Measurements from ENCODE around the gene SMIM43. TPM values are rescaled to one million over a fixed set of nuclear protein-coding genes. Genes with fewer than 3 reads are reported as not detected.

Gene SMIM43
- total and polyA plus RNA-seq, 2 of the 8 experiments (the other 6 are each of a cell fraction or from before 2014, with no cell fraction given) = 0.50 to 0.94 TPM

DNA sequence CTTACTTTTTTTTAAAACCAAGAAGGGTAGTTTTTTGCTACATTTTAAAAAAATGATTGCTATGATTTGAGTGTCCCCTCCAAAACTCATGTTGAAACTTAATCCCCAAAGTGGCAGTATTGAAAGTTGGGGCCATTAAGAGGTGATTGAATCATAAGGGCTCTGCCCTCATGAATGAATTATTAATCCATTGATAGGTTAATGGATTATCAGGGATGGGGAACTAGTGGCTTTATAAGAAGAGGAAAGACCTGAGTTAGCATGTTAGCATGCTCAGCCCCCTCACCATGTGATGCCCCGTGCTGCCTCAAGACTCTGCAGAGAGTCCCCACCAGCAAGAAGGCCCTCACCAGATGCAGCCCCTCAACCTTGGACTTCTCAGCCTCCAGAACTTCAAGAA, 31.0 kb downstream of the SMIM43 start:
- no peak overlapping the region for H2BK120ac ChIP-seq (replicated peaks; ENCODE audit: low read depth, low read length)
- no peak overlapping the region for H3K56ac ChIP-seq (replicated peaks; ENCODE audit: insufficient read length, low read depth, low read length)
- DNase-seq (ENCODE audit: low read depth in 1 of 2, low spot score in 2 of 2) (no peak), FAIRE-seq (no peak)
- no peaks in the 10 kb centered on the region for H3K23me2 ChIP-seq (ENCODE audit: low read depth, low read length)
- no peaks in the 10 kb centered on the region; a peak in 1 of 7 replicates for H3K27me3 ChIP-seq (replicated peaks in 1 of 4; ENCODE audit: control insufficient read depth in 3 of 4, extremely low read depth in 1 of 4, insufficient read depth in 3 of 4, low read length in 3 of 4)
- no peaks in the 10 kb centered on the region for H3K9me3 ChIP-seq (ENCODE audit: insufficient read depth in 2 of 2, low read depth in 1 of 2, low read length in 1 of 2)
- H3K27ac ChIP-seq (ENCODE audit: low read depth, low read length) = no peak overlapping the region
- no peaks in the 10 kb centered on the region for H3K79me2 ChIP-seq (ENCODE audit: control insufficient read depth in 1 of 2, insufficient read depth in 2 of 2, low read length in 2 of 2)
- no peak overlapping the region for H3K4me2 ChIP-seq (ENCODE audit: insufficient read depth in 1 of 2, low read depth in 2 of 2, low read length in 2 of 2)
- H3K4me3 ChIP-seq (ENCODE audit: extremely low read depth in 1 of 4, insufficient read depth in 2 of 4, low read depth in 3 of 4, low read length in 4 of 4) = no peak overlapping the region
- H3K4me1 ChIP-seq (replicated peaks in 1 of 4; ENCODE audit: control insufficient read depth in 3 of 4, insufficient read depth in 4 of 4, low read length in 3 of 4) = no peaks in the 10 kb centered on the region
- no peaks in the 10 kb centered on the region for H3K36me3 ChIP-seq (ENCODE audit: control insufficient read depth in 2 of 4, insufficient read depth in 4 of 4, low read length in 3 of 4)
- H3K18ac ChIP-seq (ENCODE audit: extremely low read depth, low read length) = no peak overlapping the region
- no peak overlapping the region for H3K23ac ChIP-seq (ENCODE audit: insufficient read length)
- H2BK5ac ChIP-seq (ENCODE audit: low read depth, low read length) = no peak overlapping the region
- no peak overlapping the region for H2BK12ac ChIP-seq (ENCODE audit: low read depth, low read length)
- H2AK5ac ChIP-seq (ENCODE audit: low read depth, low read length) = no peak overlapping the region
- CTCF ChIA-PET (ENCODE audit: partially characterized antibody) = no interaction called here
- POLR2A ChIA-PET (ENCODE audit: partially characterized antibody) = no interaction called here
- H3K9ac ChIP-seq (replicated peaks in 1 of 4; ENCODE audit: extremely low read depth in 1 of 4, low read depth in 3 of 4, low read length in 3 of 4) = no peak overlapping the region
- no peaks in the 10 kb centered on the region for H3K79me1 ChIP-seq (ENCODE audit: low read depth, low read length)
- H2AFZ ChIP-seq (ENCODE audit: low read length) = no peak overlapping the region
- H4K20me1 ChIP-seq (replicated peaks in 1 of 2; ENCODE audit: control insufficient read depth in 1 of 2, insufficient read depth in 2 of 2, low read length in 2 of 2) = no peaks in the 10 kb centered on the region
- H3K4ac ChIP-seq (replicated peaks; ENCODE audit: insufficient read length, low read depth, low read length) = no peak overlapping the region
- no peak overlapping the region for H3K14ac ChIP-seq (ENCODE audit: insufficient read length)
- no peak overlapping the region for H4K8ac ChIP-seq (ENCODE audit: extremely low read depth, insufficient read depth, low read length)
- no peak overlapping the region for H2BK15ac ChIP-seq (ENCODE audit: low read length)
- no peak overlapping the region for H2BK20ac ChIP-seq (ENCODE audit: low read length)
- H4K5ac ChIP-seq (ENCODE audit: insufficient read length, low read depth, low read length) = no peak overlapping the region
- WGBS, 2 experiments (ENCODE audit: extremely low coverage in 1 of 2, insufficient coverage in 1 of 2, insufficient read length in 1 of 2, insufficient replicate concordance in 2 of 2, low coverage in 1 of 2, low lambda C conversion rate in 2 of 2, missing lambda C conversion rate in 1 of 2) = 100% methylated on average over 1 of the region's 1 CpG; no CpG with 5 or more reads in 1 of the 2 experiments
- H4K91ac ChIP-seq (replicated peaks; ENCODE audit: insufficient read length, low read length) = no peak overlapping the region
- no peak for TF ChIP-seq GABPA (IDR thresholded peaks at IDR 0.05; ENCODE audit: borderline replicate concordance, insufficient read depth, low read length)
- no peak for TF ChIP-seq GTF2F1 (IDR thresholded peaks at IDR 0.05; ENCODE audit: borderline replicate concordance, low read depth, low read length)
- no peak for TF ChIP-seq POLR2AphosphoS5 (IDR thresholded peaks at IDR 0.05; ENCODE audit: low read depth, low read length)
- no peak for TF ChIP-seq KDM4A (IDR thresholded peaks at IDR 0.05; ENCODE audit: low read depth, low read length, severe bottlenecking)
- TF ChIP-seq CREB1 (IDR thresholded peaks at IDR 0.05) = no peak
- TF ChIP-seq CTBP2 (IDR thresholded peaks at IDR 0.05; ENCODE audit: borderline replicate concordance, insufficient read depth, insufficient read length, low read length) = no peak
- TF ChIP-seq BACH1 (IDR thresholded peaks at IDR 0.05; ENCODE audit: low read length) = no peak
- TF ChIP-seq, protein P1, sequence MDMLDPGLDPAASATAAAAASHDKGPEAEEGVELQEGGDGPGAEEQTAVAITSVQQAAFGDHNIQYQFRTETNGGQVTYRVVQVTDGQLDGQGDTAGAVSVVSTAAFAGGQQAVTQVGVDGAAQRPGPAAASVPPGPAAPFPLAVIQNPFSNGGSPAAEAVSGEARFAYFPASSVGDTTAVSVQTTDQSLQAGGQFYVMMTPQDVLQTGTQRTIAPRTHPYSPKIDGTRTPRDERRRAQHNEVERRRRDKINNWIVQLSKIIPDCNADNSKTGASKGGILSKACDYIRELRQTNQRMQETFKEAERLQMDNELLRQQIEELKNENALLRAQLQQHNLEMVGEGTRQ (IDR thresholded peaks at IDR 0.05; ENCODE audit: low read length) = no peak
- no peak for TF ChIP-seq RAD21 (IDR thresholded peaks at IDR 0.05 in 1 of 2, conservative IDR thresholded peaks at IDR 0.05 in 1 of 2; ENCODE audit: low read depth in 2 of 2, low read length in 2 of 2)
- no peak for TF ChIP-seq HDAC6 (IDR thresholded peaks at IDR 0.05; ENCODE audit: low read depth, low read length)
- no peak for TF ChIP-seq NRF1 (IDR thresholded peaks at IDR 0.05; ENCODE audit: low read depth, low read length)
- TF ChIP-seq EP300 (IDR thresholded peaks at IDR 0.05; ENCODE audit: borderline replicate concordance in 1 of 2, low read depth in 2 of 2, low read length in 2 of 2) = no peak
- TF ChIP-seq PHF8 (conservative IDR thresholded peaks at IDR 0.05; ENCODE audit: low read depth, low read length) = no peak

Measured in H1 (cell line).